Type B pancreatic cell (in vitro differentiated cells): Measurements from ENCODE around the gene NECTIN3. TPM values are rescaled to one million over a fixed set of nuclear protein-coding genes. Genes with fewer than 3 reads are reported as not detected.

ENCODE experiments used
- DNase-seq: peaks from one replicate; pipeline ENCODE4 v3.0.0; 2021; ENCODE audit warnings: mixed read lengths; ENCODE audit not compliant: unreplicated experiment; ENCODE audit errors: extremely low spot score
- H3K27ac Mint-ChIP-seq: 2 replicates; pipeline ENCODE4 v1.8.0; 2021; ENCODE audit warnings: mild to moderate bottlenecking, mixed read lengths
- H3K27me3 Mint-ChIP-seq: 2 replicates; pipeline ENCODE4 v1.8.0; 2021; ENCODE audit warnings: mixed read lengths
- H3K36me3 Mint-ChIP-seq: 2 replicates; pipeline ENCODE4 v1.8.0; 2021; ENCODE audit warnings: mixed read lengths
- H3K4me1 Mint-ChIP-seq: one replicate; pipeline ENCODE4 v1.8.0; 2021; ENCODE audit warnings: mixed read lengths; ENCODE audit not compliant: unreplicated experiment
- H3K4me3 Mint-ChIP-seq: 2 replicates; pipeline ENCODE4 v1.8.0; 2021; ENCODE audit warnings: mild to moderate bottlenecking, mixed read lengths
- H3K9me3 Mint-ChIP-seq: 2 replicates; pipeline ENCODE4 v1.8.0; 2021; ENCODE audit warnings: mixed read lengths
- CTCF ChIP-seq: fragments of 200-600 bp; sonication (generic); conservative IDR thresholded peaks from 2 replicates; pipeline ENCODE4 v1.5.0; 2021; ENCODE audit warnings: antibody characterized with exemption, mild to moderate bottlenecking
- total RNA-seq: library from RNA; stranded (reverse); gene quantifications from 2 replicates; pipeline ENCODE4 v1.2.1, GENCODE V29; 2021; ENCODE audit warnings: low replicate concordance

Gene NECTIN3
- total RNA-seq, 1 donor from 2014 or later = 57.3 TPM

DNA sequence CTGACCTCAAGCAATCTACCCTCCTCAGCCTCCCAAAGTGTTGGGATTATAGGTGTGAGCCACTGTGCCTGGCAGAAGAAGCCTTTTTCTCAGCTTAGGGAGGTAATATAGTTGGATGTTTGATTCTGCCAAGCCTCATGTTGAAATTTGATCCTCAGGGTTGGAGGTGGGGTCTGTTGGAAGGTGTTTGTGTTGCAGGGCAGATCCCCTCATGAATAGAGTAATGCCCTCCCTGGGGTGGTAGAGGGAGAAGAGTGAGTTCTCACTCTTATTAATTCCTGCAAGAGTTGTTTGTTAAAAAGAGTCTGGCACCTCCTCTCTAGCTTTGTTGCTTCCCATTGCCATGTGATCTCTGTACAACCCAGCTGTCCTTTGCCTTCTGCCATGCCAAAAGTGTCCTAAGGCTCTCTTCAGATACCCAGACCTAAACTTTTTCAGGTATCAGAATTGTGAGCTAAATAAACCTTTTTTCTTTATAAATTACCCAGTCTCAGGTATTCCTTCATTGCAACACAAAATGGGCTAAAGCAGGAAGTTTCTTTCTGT, 16.4 kb downstream of the NECTIN3 start:
- H3K27ac Mint-ChIP-seq = no peak overlapping the region
- no peaks in the 10 kb centered on the region for H3K9me3 Mint-ChIP-seq
- no peak overlapping the region for H3K4me3 Mint-ChIP-seq

GRCh38 chr3:111096487-111097209, 25.0 kb downstream of the NECTIN3 start:
- no peak for TF ChIP-seq CTCF
- no peaks in the 10 kb centered on the region for H3K27me3 Mint-ChIP-seq
- H3K4me1 Mint-ChIP-seq = peaks cover 9% of the 10 kb centered on the region
- H3K36me3 Mint-ChIP-seq = peaks cover 40% of the 10 kb centered on the region
- H3K9me3 Mint-ChIP-seq = peaks cover 26% of the 10 kb centered on the region
- DNase-seq = no peak
- H3K27ac Mint-ChIP-seq = no peak overlapping the region
- no peak overlapping the region for H3K4me3 Mint-ChIP-seq

More for the DNA sequence above, 16.4 kb downstream of the NECTIN3 start:
- no peaks in the 10 kb centered on the region for H3K27me3 Mint-ChIP-seq
- DNase-seq = no peak
- no peaks in the 10 kb centered on the region for H3K36me3 Mint-ChIP-seq
- peaks cover 19% of the 10 kb centered on the region for H3K4me1 Mint-ChIP-seq
- no peak for TF ChIP-seq CTCF

DNA sequence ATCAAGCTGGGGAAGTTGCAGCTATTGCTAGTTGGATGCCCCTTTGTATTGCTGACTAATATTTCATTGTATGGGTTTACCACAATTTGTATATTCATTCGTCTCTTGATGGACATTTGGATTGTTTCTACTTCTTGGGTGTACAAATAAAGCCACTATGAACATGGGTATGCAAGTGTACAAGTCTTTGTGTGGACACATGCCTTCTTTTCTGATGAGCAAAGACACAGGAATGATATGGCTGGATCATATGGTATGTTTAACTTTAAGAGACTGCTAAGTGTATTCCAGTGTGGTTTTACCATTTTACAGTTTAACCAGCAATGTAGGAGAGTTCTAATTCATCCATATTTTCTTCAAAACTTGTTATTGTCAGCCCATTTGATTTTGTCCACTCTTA, 32.2 kb downstream of the NECTIN3 start:
- H3K4me1 Mint-ChIP-seq = peaks cover 12% of the 10 kb centered on the region
- H3K27me3 Mint-ChIP-seq = no peaks in the 10 kb centered on the region
- H3K4me3 Mint-ChIP-seq = no peak overlapping the region
- H3K27ac Mint-ChIP-seq = no peak overlapping the region
- H3K36me3 Mint-ChIP-seq = peaks cover 35% of the 10 kb centered on the region
- no peak for DNase-seq
- H3K9me3 Mint-ChIP-seq = peaks cover 8% of the 10 kb centered on the region
- TF ChIP-seq CTCF = no peak

GRCh38 chr3:111106993-111107661, 35.5 kb downstream of the NECTIN3 start:
- DNase-seq = no peak
- Mint-ChIP-seq H3K27me3 (no peaks in the 10 kb centered on the region), H3K36me3 (peaks cover 23% of the 10 kb centered on the region), H3K27ac (no peak overlapping the region), H3K4me1 (peaks cover 13% of the 10 kb centered on the region), H3K4me3 (no peak overlapping the region), H3K9me3 (peaks cover 5% of the 10 kb centered on the region)
- TF ChIP-seq CTCF = no peak

- no peak for DNase-seq
- Mint-ChIP-seq H3K27me3 (no peaks in the 10 kb centered on the region), H3K36me3 (peaks cover 20% of the 10 kb centered on the region), H3K9me3 (peaks cover 5% of the 10 kb centered on the region), H3K4me3 (no peak overlapping the region), H3K27ac (no peak overlapping the region), H3K4me1 (peaks cover 13% of the 10 kb centered on the region)
- TF ChIP-seq CTCF = no peak
These were observed 36.0 kb downstream of the NECTIN3 start for GRCh38 chr3:111107662-111108035.
